ENCODE measurements around the gene POU2AF1. TPM values are rescaled to one million over a fixed set of nuclear protein-coding genes. Genes with fewer than 3 reads are reported as not detected.
"Not testable (repeated sequence)": the region's sequence is repeated elsewhere in the genome, so short reads cannot be mapped to it uniquely, and the experiment has no call there.

POU2AF1 gene
- total RNA-seq, 4 donors from 2014 or later, result under 0.01 to 2.9 (median 2.6) TPM; not detected in 1

DNA sequence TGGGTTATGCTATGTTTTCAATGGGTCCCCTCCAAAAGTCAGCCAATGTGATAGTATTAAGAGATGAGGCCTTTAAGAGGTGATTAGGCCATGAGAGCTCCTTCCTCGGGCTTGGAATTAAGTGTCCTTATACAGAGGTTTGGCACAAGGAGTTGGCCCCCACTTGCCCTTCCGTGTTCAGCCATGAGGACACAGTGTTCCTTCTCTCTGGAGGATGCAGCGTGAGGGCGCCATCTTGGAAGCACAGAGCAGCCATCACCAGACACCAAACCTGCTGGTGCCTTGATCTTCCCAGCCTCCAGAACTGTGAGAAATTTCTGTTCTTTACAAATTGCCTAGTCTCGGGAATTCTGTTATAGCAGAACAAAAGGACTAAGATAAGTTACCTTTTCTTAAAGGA, 53.8 kb downstream of the POU2AF1 start:
- H3K4me1 ChIP-seq, result no peaks in the 10 kb centered on the region
- intact Hi-C loops (cut with DNase I; ENCODE audit: low total_unique reads), result no loop called here

DNA sequence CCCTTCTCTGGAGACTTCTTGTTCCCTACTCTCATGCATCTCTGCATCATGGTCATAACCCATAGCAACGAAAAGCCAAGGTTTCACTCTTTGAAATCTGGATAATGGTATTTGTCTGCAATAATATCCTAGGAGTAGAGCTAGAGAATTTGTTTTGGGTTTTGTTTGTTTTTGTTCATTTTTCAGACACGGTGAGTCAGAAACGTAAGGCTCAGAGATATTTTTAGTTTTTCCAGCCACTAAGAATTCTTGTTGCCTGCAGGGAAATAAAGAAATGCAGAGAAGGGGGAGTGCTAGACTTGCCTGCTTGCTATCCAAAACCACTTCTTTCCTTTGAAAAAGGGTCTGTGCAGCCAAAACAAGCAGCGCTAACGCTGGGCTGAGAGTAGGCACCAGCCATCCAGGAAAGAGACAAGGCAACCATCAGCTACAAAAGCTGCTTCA, 54.8 kb downstream of the POU2AF1 start:
- no peak for DNase-seq
- no peak overlapping the region for H3K4me3 ChIP-seq
- peak overlapping the region; percentile 71 to 85 for H3K27ac ChIP-seq
- H3K27me3 ChIP-seq, result no peaks in the 10 kb centered on the region
- no peaks in the 10 kb centered on the region for H3K4me1 ChIP-seq
- TF ChIP-seq POLR2A (IDR thresholded peaks at IDR 0.05), result no peak
- TF ChIP-seq, protein P1, sequence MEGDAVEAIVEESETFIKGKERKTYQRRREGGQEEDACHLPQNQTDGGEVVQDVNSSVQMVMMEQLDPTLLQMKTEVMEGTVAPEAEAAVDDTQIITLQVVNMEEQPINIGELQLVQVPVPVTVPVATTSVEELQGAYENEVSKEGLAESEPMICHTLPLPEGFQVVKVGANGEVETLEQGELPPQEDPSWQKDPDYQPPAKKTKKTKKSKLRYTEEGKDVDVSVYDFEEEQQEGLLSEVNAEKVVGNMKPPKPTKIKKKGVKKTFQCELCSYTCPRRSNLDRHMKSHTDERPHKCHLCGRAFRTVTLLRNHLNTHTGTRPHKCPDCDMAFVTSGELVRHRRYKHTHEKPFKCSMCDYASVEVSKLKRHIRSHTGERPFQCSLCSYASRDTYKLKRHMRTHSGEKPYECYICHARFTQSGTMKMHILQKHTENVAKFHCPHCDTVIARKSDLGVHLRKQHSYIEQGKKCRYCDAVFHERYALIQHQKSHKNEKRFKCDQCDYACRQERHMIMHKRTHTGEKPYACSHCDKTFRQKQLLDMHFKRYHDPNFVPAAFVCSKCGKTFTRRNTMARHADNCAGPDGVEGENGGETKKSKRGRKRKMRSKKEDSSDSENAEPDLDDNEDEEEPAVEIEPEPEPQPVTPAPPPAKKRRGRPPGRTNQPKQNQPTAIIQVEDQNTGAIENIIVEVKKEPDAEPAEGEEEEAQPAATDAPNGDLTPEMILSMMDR (IDR thresholded peaks at IDR 0.05), result no peak
- intact Hi-C loops (cut with DNase I; ENCODE audit: low total_unique reads), result no loop called here
- H3K9me3 ChIP-seq, result no peaks in the 10 kb centered on the region
- H3K36me3 ChIP-seq, result no peaks in the 10 kb centered on the region

More for the DNA sequence above, 53.8 kb downstream of the POU2AF1 start:
- no peak for TF ChIP-seq POLR2A (IDR thresholded peaks at IDR 0.05)
- TF ChIP-seq, protein P1 (IDR thresholded peaks at IDR 0.05), result no peak
- no peaks in the 10 kb centered on the region for H3K9me3 ChIP-seq
- H3K4me3 ChIP-seq, result no peak overlapping the region
- H3K36me3 ChIP-seq, result no peaks in the 10 kb centered on the region
- H3K27ac ChIP-seq, result peak overlapping the region; percentile 71 to 85
- no peak for DNase-seq
- H3K27me3 ChIP-seq, result no peaks in the 10 kb centered on the region

DNA sequence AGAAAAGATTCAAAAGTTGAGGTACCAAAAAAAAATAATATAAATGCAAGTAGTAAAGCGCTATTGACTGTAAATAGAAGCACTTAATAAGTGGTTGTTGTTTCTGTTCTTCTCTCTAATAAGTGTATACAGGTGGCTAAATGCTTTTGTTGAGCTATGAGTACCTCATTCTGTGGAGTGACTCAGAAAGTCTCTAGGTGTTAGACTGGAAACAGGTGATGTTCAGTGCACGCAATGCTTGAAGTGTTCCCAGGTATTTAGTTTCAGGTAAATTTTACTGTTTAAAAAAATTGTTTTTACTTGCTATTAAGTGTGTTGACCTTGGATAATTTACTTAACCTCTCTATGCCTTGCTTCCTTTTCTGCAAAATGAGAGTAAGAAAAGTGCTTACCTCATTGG, 56.5 kb downstream of the POU2AF1 start:
- Histone ChIP-seq H3K9me3 (no peaks in the 10 kb centered on the region), H3K27ac (no peak overlapping the region)

DNA sequence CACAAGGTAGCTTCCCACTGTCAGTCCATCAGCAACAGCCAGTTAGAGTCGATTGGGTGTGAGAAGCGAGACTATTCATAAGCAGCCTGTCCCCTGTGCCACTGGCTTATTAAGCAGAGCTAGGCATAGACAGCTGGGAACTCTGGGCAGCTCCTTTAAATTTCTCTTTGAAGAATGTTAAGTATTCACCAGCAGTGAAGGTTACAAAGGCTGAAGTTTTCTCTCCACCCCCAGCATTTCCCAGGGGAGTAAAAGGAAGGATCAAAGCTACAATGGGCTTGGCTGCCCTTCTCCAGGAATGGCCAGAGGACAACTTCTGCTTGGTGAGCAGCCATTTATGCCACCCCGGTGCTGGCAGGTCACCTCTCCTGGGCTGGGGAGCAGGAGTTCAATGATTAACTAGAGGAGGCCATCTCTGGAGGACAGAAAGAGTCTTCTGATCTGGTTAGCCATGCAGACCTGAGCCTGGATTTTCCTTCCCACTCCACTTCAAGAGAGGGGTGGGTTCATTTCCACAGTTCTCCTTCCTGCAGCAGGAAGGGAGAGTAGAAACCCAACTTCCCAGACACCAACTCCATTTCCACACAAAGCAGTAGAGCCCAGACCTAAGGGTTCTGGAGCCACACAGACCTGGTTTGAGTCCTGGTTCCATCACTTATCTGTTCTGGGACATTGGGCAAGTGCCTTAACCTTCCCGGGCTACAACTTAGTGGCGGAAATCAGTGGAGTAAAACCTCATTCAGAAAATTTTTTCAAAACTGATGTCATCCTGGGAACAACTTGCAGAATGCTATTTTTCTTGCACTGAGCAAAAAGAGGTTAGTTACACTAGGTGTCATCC, 58.1 kb downstream of the POU2AF1 start:
- DNase-seq, result no peak
- intact Hi-C loops (cut with DNase I; ENCODE audit: low total_unique reads), result no loop called here
- Histone ChIP-seq H3K4me1 (no peaks in the 10 kb centered on the region), H3K36me3 (no peaks in the 10 kb centered on the region), H3K9me3 (no peaks in the 10 kb centered on the region), H3K4me3 (no peak overlapping the region), H3K27ac (no peak overlapping the region), H3K27me3 (no peaks in the 10 kb centered on the region)
- TF ChIP-seq, protein P1 (IDR thresholded peaks at IDR 0.05), result no peak
- TF ChIP-seq POLR2A (IDR thresholded peaks at IDR 0.05), result no peak

More for the DNA sequence above, 56.5 kb downstream of the POU2AF1 start:
- Histone ChIP-seq H3K27me3 (no peaks in the 10 kb centered on the region), H3K36me3 (no peaks in the 10 kb centered on the region), H3K4me1 (no peaks in the 10 kb centered on the region), H3K4me3 (no peak overlapping the region)
- DNase-seq, result no peak
- TF ChIP-seq, protein P1 (IDR thresholded peaks at IDR 0.05), result no peak
- no peak for TF ChIP-seq POLR2A (IDR thresholded peaks at IDR 0.05)
- intact Hi-C loops (cut with DNase I; ENCODE audit: low total_unique reads), result no loop called here

DNA sequence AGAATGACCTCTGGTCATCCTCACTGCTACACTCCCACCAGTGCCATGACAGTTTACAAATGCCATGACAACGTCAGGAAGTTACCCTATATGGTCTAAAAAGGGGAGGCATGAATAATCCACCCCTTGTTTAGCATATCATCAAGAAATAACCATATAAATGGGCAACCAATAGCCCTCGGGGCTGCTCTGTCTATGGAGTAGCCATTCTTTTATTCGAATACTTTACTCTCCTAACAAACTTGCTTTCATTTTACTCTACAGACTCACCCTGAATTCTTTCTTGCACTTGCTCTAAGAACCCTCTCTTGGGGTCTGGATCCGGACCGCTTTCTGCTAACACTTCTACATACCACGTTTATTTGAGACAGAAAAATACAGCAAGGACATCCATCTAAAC, 58.9 kb downstream of the POU2AF1 start:
- DNase-seq; H3K9me3 ChIP-seq; H3K27ac ChIP-seq; H3K4me3 ChIP-seq; intact Hi-C loops (cut with DNase I; ENCODE audit: low total_unique reads); H3K36me3 ChIP-seq; H3K27me3 ChIP-seq; H3K4me1 ChIP-seq: not testable (repeated sequence)
